ENCODE data around the gene ZNF862.

ZNF862 gene

DNA sequence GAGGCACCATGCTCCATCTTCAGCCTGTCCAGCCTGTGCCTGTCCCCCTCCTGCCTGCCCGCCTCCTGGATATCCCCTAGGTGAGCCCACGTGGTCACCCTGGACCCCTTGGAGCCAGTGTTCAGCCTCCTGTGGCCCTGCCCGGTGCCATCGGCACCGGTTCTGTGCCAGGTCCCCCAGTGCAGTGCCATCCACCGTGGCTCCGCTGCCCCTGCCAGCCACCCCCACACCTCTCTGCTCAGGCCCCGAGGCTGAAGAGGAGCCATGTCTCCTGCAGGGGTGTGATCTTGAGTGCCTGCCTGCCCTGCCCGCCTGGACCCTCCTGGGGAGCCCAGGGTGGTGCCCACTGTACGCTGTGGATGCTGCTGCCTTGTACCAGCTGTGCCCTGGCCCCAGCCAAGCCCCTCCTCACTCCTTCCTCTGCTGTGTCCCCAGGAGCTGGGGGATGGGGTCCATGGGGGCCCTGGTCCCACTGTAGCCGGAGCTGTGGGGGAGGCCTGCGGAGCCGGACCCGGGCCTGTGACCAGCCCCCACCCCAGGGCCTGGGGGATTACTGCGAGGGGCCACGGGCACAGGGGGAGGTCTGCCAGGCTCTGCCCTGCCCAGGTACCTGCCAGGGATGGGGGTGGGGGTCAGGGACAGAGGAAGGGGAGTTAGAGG, 26.2 kb upstream of the ZNF862 start:
- no peak for DNase-seq

DNA sequence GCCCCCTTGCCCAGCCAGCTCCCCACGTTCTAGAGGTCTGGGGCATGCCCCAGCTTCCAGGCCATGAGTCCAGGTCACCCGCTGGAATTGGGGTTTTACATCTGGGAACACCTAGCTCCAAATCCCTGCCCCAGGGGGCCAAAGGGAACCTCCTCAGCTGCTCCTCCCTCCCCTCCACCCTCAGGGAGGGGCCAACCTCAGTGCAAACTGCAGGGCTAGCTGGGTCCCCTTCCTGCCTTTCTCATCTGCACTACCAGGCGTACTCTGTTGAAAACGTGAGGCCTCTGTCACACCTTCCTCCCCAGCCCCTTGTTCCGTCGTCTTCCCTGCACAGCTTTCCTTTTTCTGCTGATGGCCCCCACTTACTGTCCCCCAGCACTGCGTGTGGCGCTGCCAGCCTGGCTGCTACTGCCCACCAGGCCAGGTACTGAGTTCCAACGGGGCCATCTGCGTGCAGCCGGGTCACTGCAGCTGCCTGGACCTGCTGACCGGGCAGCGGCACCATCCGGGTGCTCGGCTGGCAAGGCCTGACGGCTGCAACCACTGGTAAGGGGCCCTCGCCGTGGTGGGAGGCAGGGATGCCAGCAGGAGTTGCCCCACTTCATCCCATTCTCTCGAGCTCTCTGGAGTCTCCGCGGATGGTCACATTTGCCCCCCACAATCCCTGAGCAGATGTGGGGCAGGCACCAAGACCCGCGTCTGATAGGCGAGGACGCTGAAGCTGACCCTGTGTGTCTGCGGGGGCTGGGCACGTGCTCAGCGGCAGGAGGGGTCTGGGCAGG, 24.7 kb upstream of the ZNF862 start:
- DNase-seq, result no peak

DNA sequence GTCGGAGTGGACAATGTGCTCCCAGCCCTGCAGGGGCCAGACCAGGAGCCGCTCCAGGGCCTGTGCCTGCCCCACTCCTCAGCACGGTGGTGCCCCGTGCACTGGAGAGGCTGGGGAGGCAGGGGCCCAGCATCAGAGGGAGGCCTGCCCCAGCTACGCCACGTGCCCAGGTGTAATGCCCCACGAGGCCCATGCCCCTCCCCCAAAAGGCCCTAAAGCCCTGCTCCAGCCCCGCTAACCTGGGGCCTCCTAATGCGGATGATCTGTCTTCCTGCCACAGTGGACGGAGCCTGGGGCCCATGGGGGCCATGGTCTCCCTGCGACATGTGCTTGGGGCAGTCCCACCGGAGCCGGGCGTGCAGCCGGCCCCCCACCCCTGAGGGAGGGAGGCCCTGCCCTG, 23.7 kb upstream of the ZNF862 start:
- DNase-seq, result no peak

DNA sequence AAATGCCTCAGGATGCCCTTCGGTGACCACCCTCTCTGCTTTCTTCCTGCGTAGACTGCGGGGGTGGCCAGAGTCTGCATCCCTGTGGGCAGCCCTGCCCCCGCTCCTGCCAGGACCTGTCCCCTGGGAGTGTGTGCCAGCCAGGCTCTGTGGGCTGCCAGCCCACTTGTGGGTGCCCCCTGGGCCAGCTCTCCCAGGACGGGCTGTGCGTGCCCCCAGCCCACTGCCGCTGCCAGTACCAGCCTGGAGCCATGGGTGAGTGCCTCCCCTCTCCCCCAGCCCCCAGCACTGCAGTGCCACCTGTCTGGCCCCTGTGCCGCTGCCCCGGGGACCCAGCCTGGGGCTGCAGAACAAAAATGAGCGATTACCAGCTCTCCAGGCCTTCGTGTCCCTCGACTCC, 23.1 kb upstream of the ZNF862 start:
- DNase-seq, result no peak

DNA sequence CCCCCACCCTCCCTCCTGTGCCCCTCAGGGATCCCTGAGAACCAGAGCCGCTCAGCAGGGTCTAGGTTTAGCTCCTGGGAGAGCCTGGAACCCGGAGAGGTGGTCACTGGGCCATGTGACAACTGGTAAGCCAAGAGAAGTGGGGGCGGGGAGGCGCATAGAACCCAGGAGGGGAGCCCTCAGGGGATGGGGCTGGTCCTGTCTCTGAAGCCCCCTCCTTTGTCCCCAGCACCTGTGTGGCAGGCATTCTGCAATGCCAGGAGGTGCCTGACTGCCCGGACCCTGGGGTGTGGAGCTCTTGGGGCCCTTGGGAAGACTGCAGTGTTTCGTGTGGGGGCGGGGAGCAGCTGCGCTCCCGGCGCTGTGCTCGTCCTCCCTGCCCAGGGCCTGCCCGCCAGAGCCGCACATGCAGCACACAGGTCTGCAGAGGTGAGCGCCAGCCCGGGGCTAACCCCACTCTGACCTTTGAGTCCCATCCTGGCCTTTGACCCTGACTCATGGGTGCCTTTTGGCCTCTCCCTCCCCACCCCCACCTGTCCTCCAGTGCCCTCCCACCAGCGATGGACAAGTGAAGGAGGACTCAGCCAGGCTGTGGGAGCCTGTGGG, 22.4 kb upstream of the ZNF862 start:
- no peak for DNase-seq

DNA sequence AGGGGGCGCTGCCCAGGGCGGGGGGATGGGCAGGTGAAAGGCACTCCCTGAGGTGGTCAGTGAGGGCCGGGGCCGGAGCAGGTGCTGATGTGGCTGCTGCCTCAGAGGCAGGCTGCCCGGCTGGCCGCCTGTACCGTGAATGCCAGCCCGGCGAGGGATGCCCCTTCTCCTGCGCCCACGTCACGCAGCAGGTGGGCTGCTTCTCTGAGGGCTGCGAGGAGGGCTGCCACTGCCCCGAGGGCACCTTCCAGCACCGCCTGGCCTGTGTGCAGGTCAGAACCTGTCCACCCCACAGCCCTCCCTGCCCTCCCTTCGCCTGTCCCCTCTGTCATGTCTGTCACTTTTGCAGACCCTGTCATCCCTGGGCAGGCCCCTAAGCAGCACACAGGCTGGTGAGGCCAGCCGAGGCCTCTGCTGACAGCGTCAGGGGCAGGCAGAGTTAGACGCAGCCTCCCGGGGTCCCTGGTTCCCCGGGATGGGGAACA, 21.9 kb upstream of the ZNF862 start:
- DNase-seq, result no peak

DNA sequence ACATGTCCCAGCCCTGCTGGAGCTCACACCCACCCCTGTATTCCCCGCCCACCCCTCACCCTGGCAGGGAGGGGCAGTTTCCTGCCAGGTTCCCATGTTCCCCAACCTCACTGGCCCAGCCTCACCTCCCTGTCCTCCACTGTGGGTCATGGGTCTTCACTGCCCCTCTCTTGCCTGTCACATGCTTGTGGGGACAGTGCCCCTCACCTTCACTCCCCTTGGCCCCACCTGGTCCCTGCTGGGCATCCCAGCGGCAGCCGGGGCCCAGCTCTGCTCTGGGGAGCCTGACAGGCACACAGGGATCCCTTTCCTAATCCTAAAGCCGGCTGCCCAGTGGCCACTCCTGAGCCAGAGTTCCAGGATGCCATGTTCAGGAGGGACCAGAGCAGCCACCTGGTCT, 21.4 kb upstream of the ZNF862 start:
- no peak for DNase-seq

DNA sequence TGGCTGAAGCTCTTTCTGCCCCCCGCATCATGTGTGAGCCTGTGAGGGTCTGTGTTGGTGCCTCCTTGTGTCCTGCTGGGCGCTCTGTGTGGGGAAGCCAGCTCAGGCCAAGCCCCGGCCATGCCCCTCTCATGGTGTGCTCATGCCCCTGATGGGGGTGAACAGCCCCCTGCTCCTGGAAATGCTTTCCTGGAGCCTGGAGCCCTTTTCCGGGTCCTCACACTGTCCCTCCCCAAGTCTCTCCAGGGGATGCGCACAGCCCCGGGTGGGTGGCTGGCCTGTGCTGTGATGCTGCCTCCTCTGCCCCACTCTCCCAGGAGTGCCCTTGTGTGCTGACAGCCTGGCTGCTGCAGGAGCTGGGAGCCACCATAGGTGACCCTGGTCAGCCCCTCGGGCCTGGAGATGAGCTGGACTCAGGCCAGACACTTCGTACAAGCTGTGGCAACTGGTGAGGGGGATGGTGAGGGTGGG, 20.8 kb upstream of the ZNF862 start:
- DNase-seq, result no peak

DNA sequence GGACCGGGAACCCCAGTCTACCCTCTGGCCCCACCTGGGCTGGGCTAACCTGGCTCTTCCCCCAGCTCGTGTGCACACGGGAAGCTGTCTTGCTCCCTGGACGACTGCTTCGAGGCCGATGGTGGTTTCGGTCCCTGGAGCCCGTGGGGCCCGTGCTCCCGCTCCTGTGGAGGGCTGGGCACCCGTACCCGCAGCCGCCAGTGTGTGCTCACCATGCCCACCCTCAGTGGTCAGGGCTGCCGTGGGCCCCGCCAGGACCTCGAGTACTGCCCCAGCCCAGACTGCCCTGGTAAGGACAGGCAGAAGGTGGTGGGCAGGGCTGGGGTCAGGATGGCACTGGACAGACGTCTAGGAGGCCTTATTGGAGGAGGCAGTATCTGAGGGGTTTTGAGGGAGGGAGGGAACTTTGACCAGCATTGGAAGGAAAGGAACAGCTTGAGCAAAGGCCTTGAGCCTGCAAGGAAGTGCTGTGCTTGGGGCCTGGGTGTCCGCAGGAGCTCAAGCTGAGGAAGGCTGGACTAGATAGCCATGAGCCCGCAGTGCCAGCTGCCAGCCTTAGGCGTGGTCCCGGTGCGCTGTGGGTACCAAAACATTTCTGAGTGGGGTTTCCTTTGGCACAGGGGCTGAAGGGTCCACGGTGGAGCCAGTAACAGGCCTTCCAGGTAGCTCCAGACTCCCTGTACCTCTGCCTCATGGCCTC, 20.2 kb upstream of the ZNF862 start:
- DNase-seq, result no peak

DNA sequence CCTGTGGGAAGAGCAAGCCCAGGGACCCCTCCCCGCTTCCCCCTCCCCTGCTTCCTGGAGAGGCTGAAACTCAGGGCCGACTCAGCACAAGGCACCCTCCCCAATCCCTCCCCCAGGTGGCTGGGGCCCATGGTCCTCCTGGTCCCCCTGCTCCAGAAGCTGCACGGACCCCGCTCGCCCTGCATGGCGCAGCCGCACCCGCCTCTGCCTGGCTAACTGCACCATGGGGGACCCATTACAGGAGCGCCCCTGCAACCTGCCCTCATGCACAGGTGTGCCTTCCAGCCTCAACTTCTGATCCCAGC, 19.7 kb upstream of the ZNF862 start:
- DNase-seq, result no peak

DNA sequence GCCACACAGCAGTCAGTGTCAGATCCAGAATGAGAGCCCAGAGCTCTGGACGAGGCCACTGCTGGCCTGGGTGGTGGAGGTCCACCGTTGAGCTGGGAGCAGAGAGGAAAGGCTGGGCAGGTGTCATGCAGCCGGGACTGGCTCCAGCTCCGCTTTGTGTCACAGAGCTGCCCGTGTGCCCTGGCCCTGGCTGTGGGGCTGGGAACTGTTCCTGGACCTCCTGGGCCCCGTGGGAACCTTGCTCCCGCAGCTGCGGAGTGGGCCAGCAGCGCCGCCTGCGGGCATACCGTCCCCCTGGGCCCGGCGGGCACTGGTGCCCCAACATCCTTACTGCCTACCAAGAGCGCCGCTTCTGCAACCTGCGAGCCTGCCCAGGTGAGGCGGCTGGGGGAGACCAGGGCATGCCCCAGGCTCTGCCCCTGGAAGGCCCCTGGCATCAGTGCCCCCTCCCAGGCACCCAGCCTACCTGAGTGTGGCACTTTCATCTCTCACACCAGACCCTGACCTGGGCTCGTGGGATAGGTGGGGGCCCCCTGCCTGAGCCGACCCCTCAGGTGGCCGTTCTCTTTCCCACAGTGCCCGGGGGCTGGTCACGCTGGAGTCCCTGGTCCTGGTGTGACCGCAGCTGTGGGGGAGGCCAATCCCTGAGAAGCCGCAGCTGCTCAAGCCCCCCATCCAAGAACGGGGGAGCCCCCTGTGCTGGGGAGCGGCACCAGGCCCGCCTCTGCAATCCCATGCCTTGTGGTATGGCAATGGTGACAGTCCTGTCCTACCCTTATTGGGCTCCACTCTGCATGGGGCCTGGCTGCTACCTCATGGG, 18.8 kb upstream of the ZNF862 start:
- no peak for DNase-seq

DNA sequence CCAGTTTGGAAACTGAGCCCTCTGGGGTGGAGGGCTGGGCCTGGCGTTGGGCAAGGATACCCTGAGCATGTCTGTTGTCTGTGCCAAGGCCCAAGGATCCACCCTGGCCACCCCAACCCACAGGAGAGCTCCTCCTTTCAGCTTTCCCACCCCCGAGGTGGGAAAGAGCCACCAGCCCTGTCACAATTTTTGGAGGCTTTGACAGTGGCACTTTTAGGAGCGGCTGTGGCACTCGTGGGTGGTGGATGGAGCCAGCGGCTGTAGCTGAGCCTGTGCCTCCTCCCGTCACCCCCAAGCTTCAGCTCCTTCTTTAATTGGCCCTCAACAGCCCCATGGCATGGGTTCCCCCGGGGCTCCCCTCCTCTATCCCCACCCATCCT, 18.2 kb upstream of the ZNF862 start:
- DNase-seq, result no peak

DNA sequence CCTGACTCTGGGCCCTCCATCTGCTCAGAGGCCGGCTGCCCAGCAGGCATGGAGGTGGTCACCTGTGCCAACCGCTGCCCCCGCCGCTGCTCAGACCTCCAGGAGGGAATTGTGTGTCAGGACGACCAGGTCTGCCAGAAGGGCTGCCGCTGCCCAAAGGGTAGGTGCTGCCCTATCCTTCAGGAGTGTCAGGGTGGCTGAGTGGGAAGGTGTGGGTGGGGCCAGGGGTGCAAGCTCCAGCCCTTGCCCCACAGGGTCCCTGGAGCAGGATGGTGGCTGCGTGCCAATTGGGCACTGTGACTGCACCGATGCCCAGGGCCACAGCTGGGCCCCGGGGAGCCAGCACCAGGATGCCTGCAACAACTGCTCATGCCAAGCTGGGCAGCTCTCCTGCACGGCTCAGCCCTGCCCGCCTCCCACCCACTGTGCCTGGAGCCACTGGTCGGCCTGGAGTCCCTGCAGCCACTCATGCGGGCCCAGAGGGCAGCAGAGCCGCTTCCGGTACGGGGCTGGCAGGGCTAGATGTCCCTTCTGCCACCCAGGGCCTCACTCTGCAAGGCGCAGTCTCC, 17.5 kb upstream of the ZNF862 start:
- no peak for DNase-seq

DNA sequence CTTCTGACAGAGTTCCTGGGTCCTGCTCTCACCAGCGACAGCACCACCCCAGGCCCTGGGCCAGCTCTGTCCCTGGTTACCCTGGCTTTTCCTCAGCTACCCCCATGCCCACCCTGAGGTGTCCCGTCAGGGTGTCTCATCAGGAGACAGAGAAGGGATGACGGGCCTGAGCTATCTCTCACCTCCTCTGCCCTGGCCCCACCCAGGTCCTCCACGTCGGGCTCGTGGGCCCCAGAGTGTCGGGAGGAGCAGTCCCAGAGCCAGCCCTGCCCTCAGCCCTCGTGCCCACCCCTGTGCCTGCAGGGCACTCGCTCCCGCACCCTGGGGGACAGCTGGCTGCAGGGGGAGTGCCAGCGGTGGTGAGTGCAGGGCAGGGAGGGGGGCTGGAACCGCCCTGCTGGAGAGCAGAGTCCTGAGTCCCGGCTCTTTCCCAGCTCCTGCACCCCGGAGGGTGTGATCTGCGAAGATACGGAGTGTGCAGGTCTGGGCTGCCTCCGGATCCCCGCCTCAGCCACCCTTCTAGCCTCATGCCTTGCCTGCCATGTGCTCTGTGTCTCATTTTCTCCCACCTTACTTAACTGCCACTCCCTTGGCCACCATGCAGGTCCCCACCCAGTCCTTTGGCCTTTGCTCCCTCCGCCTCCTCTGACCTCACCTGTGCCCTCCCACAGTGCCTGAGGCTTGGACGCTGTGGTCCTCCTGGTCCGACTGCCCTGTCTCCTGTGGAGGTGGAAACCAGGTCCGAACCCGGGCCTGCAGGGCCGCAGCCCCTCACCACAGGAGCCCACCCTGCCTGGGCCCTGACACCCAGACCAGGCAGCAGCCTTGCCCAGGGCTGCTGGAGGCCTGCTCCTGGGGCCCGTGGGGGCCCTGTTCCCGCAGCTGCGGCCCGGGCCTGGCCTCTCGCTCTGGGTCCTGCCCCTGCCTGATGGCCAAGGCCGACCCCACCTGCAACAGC, 16.7 kb upstream of the ZNF862 start:
- DNase-seq, result no peak

DNA sequence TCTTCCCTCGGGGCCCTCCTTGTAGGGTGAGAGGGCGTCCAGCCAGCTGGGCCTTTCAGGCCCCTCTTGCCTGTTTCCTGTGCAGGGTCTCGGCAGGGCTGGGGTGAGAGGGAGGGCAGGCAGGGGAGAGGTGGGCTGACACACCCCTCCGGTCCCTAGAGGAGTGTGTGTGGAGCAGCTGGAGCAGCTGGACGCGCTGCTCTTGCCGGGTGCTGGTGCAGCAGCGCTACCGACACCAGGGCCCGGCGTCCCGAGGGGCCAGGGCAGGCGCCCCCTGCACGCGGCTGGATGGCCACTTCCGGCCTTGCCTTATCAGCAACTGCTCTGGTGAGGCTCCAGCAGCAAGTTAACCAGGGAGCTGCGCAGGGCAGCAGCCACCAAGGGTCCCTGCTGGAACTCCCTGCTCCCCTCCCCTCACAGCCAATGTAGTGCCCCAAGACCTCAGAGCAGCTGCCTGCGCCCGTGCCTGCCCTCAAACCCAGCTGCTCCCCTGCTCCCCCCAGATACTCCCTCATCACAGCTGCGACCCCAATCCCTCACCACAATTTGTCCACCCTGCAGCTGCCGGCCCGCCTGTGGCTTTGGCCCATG, 15.7 kb upstream of the ZNF862 start:
- DNase-seq, result no peak

DNA sequence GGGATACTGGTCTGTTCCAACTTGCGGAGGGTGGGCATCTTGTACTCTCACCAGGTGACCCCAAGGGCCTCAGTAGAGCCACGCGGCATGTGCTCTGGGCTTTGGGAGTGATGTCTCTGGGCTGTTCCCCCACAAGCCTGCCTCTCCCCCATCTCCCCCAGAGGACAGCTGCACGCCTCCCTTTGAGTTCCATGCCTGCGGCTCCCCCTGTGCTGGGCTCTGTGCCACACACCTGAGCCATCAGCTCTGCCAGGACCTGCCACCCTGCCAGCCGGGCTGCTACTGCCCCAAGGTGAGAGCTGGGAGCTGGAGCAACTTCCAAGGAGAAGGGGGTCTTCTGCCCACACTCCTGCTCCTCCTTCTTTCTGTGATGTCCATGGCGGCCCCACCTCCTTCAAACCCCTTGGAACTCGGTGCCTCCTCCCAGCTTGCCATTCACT, 15.0 kb upstream of the ZNF862 start:
- no peak for DNase-seq

DNA sequence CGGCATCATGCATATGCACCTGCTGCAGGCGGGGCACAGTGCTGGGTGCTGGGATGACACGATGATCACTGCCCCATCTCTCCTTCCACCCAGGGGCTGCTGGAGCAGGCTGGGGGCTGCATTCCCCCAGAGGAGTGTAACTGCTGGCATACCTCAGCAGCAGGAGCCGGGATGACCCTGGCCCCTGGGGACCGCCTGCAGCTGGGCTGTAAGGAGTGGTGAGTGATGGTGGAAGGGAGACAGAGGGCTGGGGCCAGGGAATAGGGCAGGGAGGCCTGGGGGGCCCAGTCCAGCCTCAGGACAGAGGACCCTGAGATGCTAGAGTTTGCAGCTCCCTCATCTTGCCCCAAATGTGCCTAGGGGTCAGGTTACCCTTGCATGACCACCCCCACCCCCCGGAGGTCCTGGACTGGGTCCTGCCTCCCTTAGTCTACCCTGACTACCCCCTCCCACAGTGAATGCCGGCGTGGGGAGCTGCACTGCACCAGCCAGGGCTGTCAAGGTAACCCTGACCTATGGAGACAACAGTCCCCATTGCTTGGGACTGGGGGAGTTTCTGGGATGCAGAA, 14.5 kb upstream of the ZNF862 start:
- DNase-seq, result no peak

DNA sequence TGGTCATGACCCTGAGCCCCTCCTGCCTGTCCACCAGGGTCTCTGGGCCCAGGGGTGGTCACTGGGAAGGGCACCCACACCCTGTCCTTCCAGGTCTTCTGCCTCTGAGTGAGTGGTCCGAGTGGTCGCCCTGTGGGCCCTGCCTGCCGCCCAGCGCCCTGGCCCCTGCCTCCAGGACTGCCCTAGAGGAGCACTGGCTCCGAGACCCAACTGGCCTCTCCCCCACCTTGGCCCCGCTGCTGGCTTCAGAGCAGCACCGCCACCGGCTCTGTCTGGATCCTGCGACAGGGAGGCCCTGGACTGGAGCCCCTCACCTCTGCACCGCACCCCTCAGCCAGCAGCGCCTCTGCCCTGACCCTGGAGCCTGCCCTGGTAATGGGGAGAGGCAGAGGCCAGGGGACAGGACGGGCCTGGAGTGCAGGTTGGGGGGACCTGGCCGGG, 13.9 kb upstream of the ZNF862 start:
- no peak for DNase-seq

DNA sequence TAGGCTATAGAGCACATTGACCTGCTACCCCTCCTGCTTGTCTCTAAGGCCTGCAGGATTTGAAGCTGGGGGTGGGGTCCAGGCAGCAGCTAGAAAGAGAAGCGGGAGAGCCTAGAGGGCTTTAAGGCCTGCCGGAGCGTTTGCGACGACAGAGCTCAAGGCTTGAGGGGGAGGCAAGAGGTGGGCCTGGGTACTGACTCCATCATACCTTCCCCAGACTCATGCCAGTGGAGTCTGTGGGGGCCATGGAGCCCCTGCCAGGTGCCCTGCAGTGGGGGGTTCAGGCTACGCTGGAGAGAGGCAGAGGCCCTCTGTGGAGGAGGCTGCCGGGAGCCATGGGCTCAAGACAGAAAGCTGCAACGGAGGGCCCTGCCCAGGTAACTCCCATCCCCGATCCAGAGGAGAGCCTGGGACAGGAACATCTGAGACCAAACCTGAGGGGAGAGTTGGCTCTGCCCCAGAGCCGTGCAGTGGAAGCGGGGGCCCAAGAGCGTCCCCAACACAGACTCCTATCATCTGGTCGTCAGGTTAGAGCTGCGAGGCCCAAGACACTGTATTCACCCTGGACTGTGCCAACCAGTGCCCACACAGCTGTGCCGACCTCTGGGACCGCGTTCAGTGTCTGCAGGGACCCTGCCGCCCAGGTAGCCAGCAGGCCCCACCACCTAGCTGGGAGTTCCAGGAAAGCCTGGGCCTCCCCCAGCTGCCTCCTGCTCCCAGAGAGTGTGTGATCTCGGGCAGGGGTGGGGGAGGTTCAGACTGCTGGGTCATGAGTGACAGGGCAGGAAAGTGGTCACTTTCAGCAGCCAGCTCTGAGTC, 13.2 kb upstream of the ZNF862 start:
- DNase-seq, result no peak
